Gastrocnemius medialis (tissue), 4 donors: ENCODE measurements around the gene PAXX.

Experiments
- POLR2A ChIP-seq, 2 donors: fragments of 450-650 bp; IDR thresholded peaks; one replicate each; pipeline ENCODE4 v1.6.1; 2017; ENCODE audit warnings: antibody characterized with exemption in 2 of 2, mild to moderate bottlenecking in 2 of 2, moderate library complexity in 2 of 2
- TF ChIP-seq, protein P1 (sequence below), 5 experiments: fragments of 450-650 bp in 3 of 5; fragments of 200-600 bp in 2 of 5; sonication (generic) in 2 of 5; IDR thresholded peaks in 4 of 5; conservative IDR thresholded peaks in 1 of 5; 1 replicate in 4 of 5; 2 replicates in 1 of 5; pipeline ENCODE4 v1.5.1; 2016 to 2019; ENCODE audit warnings: antibody characterized with exemption in 5 of 5, mild to moderate bottlenecking in 3 of 5, moderate library complexity in 3 of 5

DNA sequence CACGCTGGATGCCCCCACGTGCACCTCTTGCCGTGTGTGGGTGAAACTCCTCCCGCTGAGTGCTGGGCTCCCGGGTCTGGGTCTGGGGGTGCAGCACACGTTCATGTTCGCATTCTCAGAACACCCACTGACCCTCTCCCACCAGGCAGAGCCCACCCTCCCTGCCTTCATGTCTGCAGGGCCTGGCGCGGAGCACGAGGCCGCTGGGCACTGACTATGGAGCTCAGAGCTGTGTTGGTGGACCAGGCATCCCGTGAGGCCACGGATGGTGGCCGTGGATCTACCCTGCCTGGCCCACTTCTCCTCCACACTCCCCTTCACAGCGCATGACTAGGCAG, 31.3 kb upstream of the PAXX start:
- TF ChIP-seq, protein P1, sequence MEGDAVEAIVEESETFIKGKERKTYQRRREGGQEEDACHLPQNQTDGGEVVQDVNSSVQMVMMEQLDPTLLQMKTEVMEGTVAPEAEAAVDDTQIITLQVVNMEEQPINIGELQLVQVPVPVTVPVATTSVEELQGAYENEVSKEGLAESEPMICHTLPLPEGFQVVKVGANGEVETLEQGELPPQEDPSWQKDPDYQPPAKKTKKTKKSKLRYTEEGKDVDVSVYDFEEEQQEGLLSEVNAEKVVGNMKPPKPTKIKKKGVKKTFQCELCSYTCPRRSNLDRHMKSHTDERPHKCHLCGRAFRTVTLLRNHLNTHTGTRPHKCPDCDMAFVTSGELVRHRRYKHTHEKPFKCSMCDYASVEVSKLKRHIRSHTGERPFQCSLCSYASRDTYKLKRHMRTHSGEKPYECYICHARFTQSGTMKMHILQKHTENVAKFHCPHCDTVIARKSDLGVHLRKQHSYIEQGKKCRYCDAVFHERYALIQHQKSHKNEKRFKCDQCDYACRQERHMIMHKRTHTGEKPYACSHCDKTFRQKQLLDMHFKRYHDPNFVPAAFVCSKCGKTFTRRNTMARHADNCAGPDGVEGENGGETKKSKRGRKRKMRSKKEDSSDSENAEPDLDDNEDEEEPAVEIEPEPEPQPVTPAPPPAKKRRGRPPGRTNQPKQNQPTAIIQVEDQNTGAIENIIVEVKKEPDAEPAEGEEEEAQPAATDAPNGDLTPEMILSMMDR (IDR thresholded peaks at IDR 0.05 in 4 of 5, conservative IDR thresholded peaks at IDR 0.05 in 1 of 5): no peak
- no peak for TF ChIP-seq POLR2A (IDR thresholded peaks at IDR 0.05)
